ENCODE data around the gene BANP. TPM values are rescaled to one million over a fixed set of nuclear protein-coding genes. Genes with fewer than 3 reads are reported as not detected.
"Not testable (repeated sequence)": the region's sequence is repeated elsewhere in the genome, so short reads cannot be mapped to it uniquely, and the experiment has no call there.

BANP gene
- total and polyA plus RNA-seq, 4 donors, result 7.4 to 35.6 (median 19.7) TPM

GRCh38 chr16:87978127-87978526 is 26.9 kb downstream of the BANP start:
- ATAC-seq (ENCODE audit: low FRiP score) (no peak), DNase-seq (no peak)
- H3K4me3 ChIP-seq (ENCODE audit: low read length in 2 of 2), result no peak overlapping the region
- 90 to 92% methylated on average over 5 of the region's 5 CpGs for WGBS, 2 donors
- H3K27me3 ChIP-seq (ENCODE audit: control insufficient read depth in 1 of 2, insufficient read depth in 2 of 2, low read length in 1 of 2), result no peaks in the 10 kb centered on the region
- peaks cover 0 to 2% of the 10 kb centered on the region in 2 donors for H3K36me3 ChIP-seq (ENCODE audit: control insufficient read depth in 1 of 2, insufficient read depth in 2 of 2, low read length in 1 of 2)
- H3K4me1 ChIP-seq (ENCODE audit: control insufficient read depth in 1 of 2, insufficient read depth in 2 of 2, low read length in 2 of 2), result no peaks in the 10 kb centered on the region
- no peaks in the 10 kb centered on the region for H3K9me3 ChIP-seq (ENCODE audit: control insufficient read depth, low read length)
- no peak overlapping the region for H3K27ac ChIP-seq (ENCODE audit: low read depth in 1 of 2, low read length in 2 of 2)
- intact Hi-C loops (cut with DNase I), result no loop called here

DNA sequence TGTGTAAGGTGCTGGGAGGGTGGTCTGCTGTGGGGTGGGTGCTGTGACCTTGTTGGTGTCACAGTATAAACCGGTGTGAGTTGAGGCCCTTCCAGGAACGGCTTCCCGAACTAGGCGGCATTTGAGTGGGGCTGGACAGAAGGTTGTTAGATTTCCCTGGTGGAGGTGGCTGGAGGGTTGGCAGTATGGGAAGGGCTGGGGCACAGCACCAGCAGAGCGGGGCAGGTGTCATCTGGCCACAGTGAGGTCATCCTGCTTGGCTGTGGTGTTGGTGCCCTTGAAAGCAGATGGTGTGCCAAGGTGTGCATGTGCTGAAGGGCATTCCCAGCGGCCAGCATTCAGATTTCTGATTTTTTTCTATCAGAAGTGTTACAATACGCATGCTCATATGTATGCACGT is 28.1 kb downstream of the BANP start:
- no peaks in the 10 kb centered on the region for H3K9me3 ChIP-seq (ENCODE audit: control insufficient read depth, low read length)
- WGBS, 2 donors, result 82 to 83% methylated on average over 8 of the region's 8 CpGs
- H3K4me1 ChIP-seq (ENCODE audit: control insufficient read depth in 1 of 2, insufficient read depth in 2 of 2, low read length in 2 of 2), result no peaks in the 10 kb centered on the region
- H3K27me3 ChIP-seq (ENCODE audit: control insufficient read depth in 1 of 2, insufficient read depth in 2 of 2, low read length in 1 of 2), result no peaks in the 10 kb centered on the region
- no peak overlapping the region for H3K27ac ChIP-seq (ENCODE audit: low read depth in 1 of 2, low read length in 2 of 2)
- ATAC-seq (ENCODE audit: low FRiP score) (no peak), DNase-seq (no peak)
- peaks cover 0 to 2% of the 10 kb centered on the region in 2 donors for H3K36me3 ChIP-seq (ENCODE audit: control insufficient read depth in 1 of 2, insufficient read depth in 2 of 2, low read length in 1 of 2)
- intact Hi-C loops (cut with DNase I), result no loop called here
- H3K4me3 ChIP-seq (ENCODE audit: low read length in 2 of 2), result no peak overlapping the region

DNA sequence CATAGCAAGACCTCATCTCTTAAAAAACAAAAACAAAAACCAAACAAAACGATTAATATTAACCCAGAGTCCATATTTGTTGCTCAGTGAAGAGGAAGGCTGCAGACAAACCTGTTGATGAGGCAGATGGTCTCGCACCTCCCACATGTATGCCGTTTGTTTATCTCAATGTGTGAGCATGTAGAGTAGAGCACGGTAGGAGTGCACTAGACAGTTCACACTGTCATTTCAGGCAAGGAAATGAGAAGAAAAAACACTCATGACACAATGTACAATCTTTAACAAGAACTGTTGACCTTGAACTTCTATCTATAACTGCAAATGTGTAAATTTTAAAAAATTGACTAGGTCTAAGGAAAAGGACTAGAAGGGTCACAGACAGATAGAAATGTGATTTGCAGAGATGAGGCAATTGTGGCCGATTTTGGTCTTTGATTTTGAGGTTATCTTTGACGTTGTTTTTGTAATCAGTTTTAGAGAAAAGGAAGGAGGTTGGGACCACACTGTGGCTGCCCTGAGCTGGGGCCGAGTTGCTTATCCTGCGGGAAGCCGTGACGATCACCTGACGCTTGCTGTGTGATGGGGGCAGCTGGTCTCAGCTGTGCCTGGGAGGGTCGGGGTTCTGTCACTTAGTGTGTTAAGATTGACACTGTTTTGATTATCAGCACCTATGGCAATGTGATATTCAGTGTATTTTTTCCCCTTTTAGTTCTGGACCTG is 28.8 kb downstream of the BANP start:
- H3K27me3 ChIP-seq (ENCODE audit: control insufficient read depth in 1 of 2, insufficient read depth in 2 of 2, low read length in 1 of 2); H3K27ac ChIP-seq (ENCODE audit: low read depth in 1 of 2, low read length in 2 of 2); H3K4me3 ChIP-seq (ENCODE audit: low read length in 2 of 2); H3K4me1 ChIP-seq (ENCODE audit: control insufficient read depth in 1 of 2, insufficient read depth in 2 of 2, low read length in 2 of 2); ATAC-seq (ENCODE audit: low FRiP score); H3K36me3 ChIP-seq (ENCODE audit: control insufficient read depth in 1 of 2, insufficient read depth in 2 of 2, low read length in 1 of 2); H3K9me3 ChIP-seq (ENCODE audit: control insufficient read depth, low read length); DNase-seq: not testable (repeated sequence)
- intact Hi-C loops (cut with DNase I), result loop anchor here in 1 of 2 donors (10.0 kb wide), 1 partner anchor 455 kb away; no protein-coding TSS in a partner anchor
- 88 to 89% methylated on average over 12 of the region's 12 CpGs for WGBS, 2 donors

DNA sequence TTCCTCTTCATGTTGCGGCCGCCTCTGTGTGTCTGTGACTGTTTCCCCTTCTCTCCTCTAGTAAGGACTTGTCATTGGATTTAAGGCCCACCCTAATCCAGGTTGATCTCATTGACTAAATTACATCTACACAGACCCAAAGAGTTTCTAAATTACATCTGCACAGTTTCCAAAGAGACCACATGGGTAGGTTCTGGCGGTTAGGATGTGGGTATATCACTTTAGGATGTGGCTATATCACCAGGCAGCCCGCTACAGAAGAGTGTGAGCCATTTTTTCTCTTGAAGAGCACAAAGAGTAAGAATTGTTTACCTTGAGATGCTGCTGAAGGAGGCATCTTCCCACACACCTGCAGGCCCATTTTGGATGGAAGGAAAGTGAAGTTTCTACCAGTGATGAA is 30.1 kb downstream of the BANP start:
- not testable (repeated sequence) for H3K9me3 ChIP-seq (ENCODE audit: control insufficient read depth, low read length); H3K36me3 ChIP-seq (ENCODE audit: control insufficient read depth in 1 of 2, insufficient read depth in 2 of 2, low read length in 1 of 2); ATAC-seq (ENCODE audit: low FRiP score); H3K4me3 ChIP-seq (ENCODE audit: low read length in 2 of 2); DNase-seq; H3K27ac ChIP-seq (ENCODE audit: low read depth in 1 of 2, low read length in 2 of 2); H3K4me1 ChIP-seq (ENCODE audit: control insufficient read depth in 1 of 2, insufficient read depth in 2 of 2, low read length in 2 of 2); H3K27me3 ChIP-seq (ENCODE audit: control insufficient read depth in 1 of 2, insufficient read depth in 2 of 2, low read length in 1 of 2)
- 85 to 86% methylated on average over 4 of the region's 4 CpGs for WGBS, 2 donors
- intact Hi-C loops (cut with DNase I), result loop anchor here in 1 of 2 donors (10.0 kb wide), 1 partner anchor 453 kb away; no protein-coding TSS in a partner anchor

DNA sequence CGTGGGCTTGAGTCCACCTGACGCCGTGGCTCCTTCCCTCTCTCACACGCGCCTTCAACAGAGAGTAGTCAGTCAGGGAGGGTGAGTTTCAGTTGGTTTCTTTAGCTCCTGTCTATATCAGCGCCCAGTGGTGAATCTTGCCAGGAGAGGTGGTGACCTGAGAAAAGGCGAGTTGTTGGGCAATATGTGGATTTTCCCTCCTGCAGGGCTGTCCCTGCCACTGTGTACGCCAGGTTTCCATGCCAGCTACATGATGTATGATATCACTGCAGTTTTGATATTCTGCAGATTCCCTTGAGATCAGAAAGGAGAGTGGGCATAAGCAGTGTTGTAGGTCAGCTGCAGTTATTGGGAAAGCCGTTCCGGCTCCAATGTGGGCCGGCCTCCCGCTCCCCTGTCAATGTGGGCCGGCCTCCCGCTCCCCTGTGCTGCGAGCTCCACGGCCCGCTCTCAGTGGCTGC is 31.4 kb downstream of the BANP start:
- Histone ChIP-seq H3K27me3 (ENCODE audit: control insufficient read depth in 1 of 2, insufficient read depth in 2 of 2, low read length in 1 of 2) (no peaks in the 10 kb centered on the region), H3K27ac (ENCODE audit: low read depth in 1 of 2, low read length in 2 of 2) (no peak overlapping the region), H3K36me3 (ENCODE audit: control insufficient read depth in 1 of 2, insufficient read depth in 2 of 2, low read length in 1 of 2) (peaks cover 0 to 2% of the 10 kb centered on the region in 2 donors), H3K4me1 (ENCODE audit: control insufficient read depth in 1 of 2, insufficient read depth in 2 of 2, low read length in 2 of 2) (no peaks in the 10 kb centered on the region), H3K4me3 (ENCODE audit: low read length in 2 of 2) (no peak overlapping the region), H3K9me3 (ENCODE audit: control insufficient read depth, low read length) (no peaks in the 10 kb centered on the region)
- WGBS, 2 donors, result 78% methylated on average over 16 to 17 of the region's 17 CpGs
- intact Hi-C loops (cut with DNase I), result loop anchor here in 1 of 2 donors (10.0 kb wide), 1 partner anchor 452 kb away; no protein-coding TSS in a partner anchor
- DNase-seq (no peak), ATAC-seq (ENCODE audit: low FRiP score) (no peak)

GRCh38 chr16:87983072-87983736 is 32.0 kb downstream of the BANP start:
- not testable (repeated sequence) for H3K27ac ChIP-seq (ENCODE audit: low read depth in 1 of 2, low read length in 2 of 2)

DNA sequence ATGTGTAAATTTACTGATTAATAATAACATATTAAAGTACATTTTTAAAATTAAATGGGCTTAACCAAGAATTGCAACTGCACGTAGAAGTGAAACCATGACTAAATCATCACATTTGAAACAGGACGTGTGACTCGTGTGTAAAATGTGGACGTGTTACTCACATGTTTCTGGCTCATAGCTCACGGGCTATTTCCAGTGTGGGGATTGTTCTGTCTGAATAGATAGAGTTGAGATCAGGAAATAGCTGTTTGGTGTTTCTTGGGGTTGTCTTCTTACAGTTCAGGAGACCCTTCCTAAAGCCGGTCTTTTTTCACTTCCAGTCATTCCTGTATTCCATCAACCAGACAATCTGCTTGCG is 32.5 kb downstream of the BANP start:
- not testable (repeated sequence) for ATAC-seq (ENCODE audit: low FRiP score); DNase-seq; H3K4me3 ChIP-seq (ENCODE audit: low read length in 2 of 2); H3K4me1 ChIP-seq (ENCODE audit: control insufficient read depth in 1 of 2, insufficient read depth in 2 of 2, low read length in 2 of 2); H3K27ac ChIP-seq (ENCODE audit: low read depth in 1 of 2, low read length in 2 of 2); H3K36me3 ChIP-seq (ENCODE audit: control insufficient read depth in 1 of 2, insufficient read depth in 2 of 2, low read length in 1 of 2); H3K9me3 ChIP-seq (ENCODE audit: control insufficient read depth, low read length); H3K27me3 ChIP-seq (ENCODE audit: control insufficient read depth in 1 of 2, insufficient read depth in 2 of 2, low read length in 1 of 2)
- WGBS, 2 donors, result 50 to 54% methylated on average over 7 of the region's 7 CpGs
- intact Hi-C loops (cut with DNase I), result loop anchor here in 1 of 2 donors (10.0 kb wide), 1 partner anchor 451 kb away; no protein-coding TSS in a partner anchor

More at GRCh38 chr16:87983072-87983736, 32.0 kb downstream of the BANP start:
- H3K27me3 ChIP-seq (ENCODE audit: control insufficient read depth in 1 of 2, insufficient read depth in 2 of 2, low read length in 1 of 2); H3K4me3 ChIP-seq (ENCODE audit: low read length in 2 of 2); H3K4me1 ChIP-seq (ENCODE audit: control insufficient read depth in 1 of 2, insufficient read depth in 2 of 2, low read length in 2 of 2); DNase-seq; H3K9me3 ChIP-seq (ENCODE audit: control insufficient read depth, low read length); H3K36me3 ChIP-seq (ENCODE audit: control insufficient read depth in 1 of 2, insufficient read depth in 2 of 2, low read length in 1 of 2): not testable (repeated sequence)
- ATAC-seq (ENCODE audit: low FRiP score), result peak; percentile 77
- 26 to 28% methylated on average over 19 to 20 of the region's 20 CpGs for WGBS, 2 donors
- intact Hi-C loops (cut with DNase I), result loop anchor here in 1 of 2 donors (10.0 kb wide), 1 partner anchor 452 kb away; no protein-coding TSS in a partner anchor

- H3K4me3 ChIP-seq (ENCODE audit: low read length in 2 of 2); H3K4me1 ChIP-seq (ENCODE audit: control insufficient read depth in 1 of 2, insufficient read depth in 2 of 2, low read length in 2 of 2); ATAC-seq (ENCODE audit: low FRiP score); H3K9me3 ChIP-seq (ENCODE audit: control insufficient read depth, low read length); H3K27ac ChIP-seq (ENCODE audit: low read depth in 1 of 2, low read length in 2 of 2); H3K27me3 ChIP-seq (ENCODE audit: control insufficient read depth in 1 of 2, insufficient read depth in 2 of 2, low read length in 1 of 2); H3K36me3 ChIP-seq (ENCODE audit: control insufficient read depth in 1 of 2, insufficient read depth in 2 of 2, low read length in 1 of 2); DNase-seq: not testable (repeated sequence)
- WGBS, 2 donors, result 84 to 86% methylated on average over 15 of the region's 15 CpGs
- intact Hi-C loops (cut with DNase I), result loop anchor here in 1 of 2 donors (10.0 kb wide), 1 partner anchor 451 kb away; no protein-coding TSS in a partner anchor
These were observed 32.9 kb downstream of the BANP start for GRCh38 chr16:87984180-87984579.

Measured in aorta (tissue), 5 donors.